ENCODE results near the gene EIF4G3.

The EIF4G3 gene

GRCh38 chr1:21005466-21006239, 171.0 kb downstream of the EIF4G3 start:
- no peak for DNase-seq (ENCODE audit: low read depth, low spot score)
- TF ChIP-seq CTCF (IDR thresholded peaks at IDR 0.05; ENCODE audit: low read depth, low read length), result no peak
- in situ Hi-C loops (cut with HindIII; ENCODE audit: low sequenced_read_pairs), result no loop called here
- no peak overlapping the region for H3K4me3 ChIP-seq (ENCODE audit: low read depth, low read length)

- in situ Hi-C loops (cut with HindIII; ENCODE audit: low sequenced_read_pairs), result no loop called here
- TF ChIP-seq CTCF (IDR thresholded peaks at IDR 0.05; ENCODE audit: low read depth, low read length), result no peak
- DNase-seq (ENCODE audit: low read depth, low spot score), result no peak
- H3K4me3 ChIP-seq (ENCODE audit: low read depth, low read length), result no peak overlapping the region
Observed at GRCh38 chr1:21003281-21004045, 173.2 kb downstream of the EIF4G3 start.

GRCh38 chr1:21001042-21001441, 175.7 kb downstream of the EIF4G3 start:
- H3K4me3 ChIP-seq (ENCODE audit: low read depth, low read length), result no peak overlapping the region
- DNase-seq (ENCODE audit: low read depth, low spot score), result no peak
- in situ Hi-C loops (cut with HindIII; ENCODE audit: low sequenced_read_pairs), result no loop called here
- no peak for TF ChIP-seq CTCF (IDR thresholded peaks at IDR 0.05; ENCODE audit: low read depth, low read length)

GRCh38 chr1:21000245-21000594, 176.5 kb downstream of the EIF4G3 start:
- no peak overlapping the region for H3K4me3 ChIP-seq (ENCODE audit: low read depth, low read length)
- DNase-seq (ENCODE audit: low read depth, low spot score), result no peak
- in situ Hi-C loops (cut with HindIII; ENCODE audit: low sequenced_read_pairs), result no loop called here
- no peak for TF ChIP-seq CTCF (IDR thresholded peaks at IDR 0.05; ENCODE audit: low read depth, low read length)

- H3K4me3 ChIP-seq (ENCODE audit: low read depth, low read length), result no peak overlapping the region
- no peak for DNase-seq (ENCODE audit: low read depth, low spot score)
- TF ChIP-seq CTCF (IDR thresholded peaks at IDR 0.05; ENCODE audit: low read depth, low read length), result no peak
- in situ Hi-C loops (cut with HindIII; ENCODE audit: low sequenced_read_pairs), result no loop called here
Observed at GRCh38 chr1:20999525-21000244, 177.0 kb downstream of the EIF4G3 start.

GRCh38 chr1:20998826-20999225, 177.9 kb downstream of the EIF4G3 start:
- no peak overlapping the region for H3K4me3 ChIP-seq (ENCODE audit: low read depth, low read length)
- DNase-seq (ENCODE audit: low read depth, low spot score), result no peak
- TF ChIP-seq CTCF (IDR thresholded peaks at IDR 0.05; ENCODE audit: low read depth, low read length), result no peak
- in situ Hi-C loops (cut with HindIII; ENCODE audit: low sequenced_read_pairs), result no loop called here
